Stomach smooth muscle (tissue), 2 donors: ENCODE data around the gene ITGAX.

ENCODE experiments used
- H3K27ac ChIP-seq: one replicate; pipeline ENCODE4 v1.7.0; 2013; ENCODE audit warnings: mild to moderate bottlenecking, low read length, inconsistent platforms
- H3K27me3 ChIP-seq, 2 donors: one replicate each; pipeline ENCODE4 v1.7.0; 2013; ENCODE audit warnings: low read length in 2 of 2; ENCODE audit not compliant: insufficient read depth in 2 of 2, control insufficient read depth in 1 of 2
- H3K36me3 ChIP-seq, 2 donors: one replicate each; pipeline ENCODE4 v1.7.0; 2013; ENCODE audit warnings: low read length in 2 of 2; ENCODE audit not compliant: control insufficient read depth in 2 of 2, insufficient read depth in 2 of 2
- H3K4me1 ChIP-seq: one replicate; pipeline ENCODE4 v1.7.0; 2013; ENCODE audit warnings: low read length; ENCODE audit not compliant: control insufficient read depth, insufficient read depth
- H3K4me3 ChIP-seq, 2 donors: one replicate each; pipeline ENCODE4 v1.7.0; 2013; ENCODE audit warnings: low read length in 2 of 2
- H3K9ac ChIP-seq, 2 donors: one replicate each; pipeline ENCODE4 v1.7.0; 2013; ENCODE audit warnings: low read length in 2 of 2, mild to moderate bottlenecking in 1 of 2
- H3K9me3 ChIP-seq, 2 donors: one replicate each; pipeline ENCODE4 v1.7.0; 2013; ENCODE audit warnings: low read length in 2 of 2; ENCODE audit not compliant: control insufficient read depth in 2 of 2
- donor health status: healthy.
- donor health status: Pancreatic carcinoma.

Gene ITGAX

DNA sequence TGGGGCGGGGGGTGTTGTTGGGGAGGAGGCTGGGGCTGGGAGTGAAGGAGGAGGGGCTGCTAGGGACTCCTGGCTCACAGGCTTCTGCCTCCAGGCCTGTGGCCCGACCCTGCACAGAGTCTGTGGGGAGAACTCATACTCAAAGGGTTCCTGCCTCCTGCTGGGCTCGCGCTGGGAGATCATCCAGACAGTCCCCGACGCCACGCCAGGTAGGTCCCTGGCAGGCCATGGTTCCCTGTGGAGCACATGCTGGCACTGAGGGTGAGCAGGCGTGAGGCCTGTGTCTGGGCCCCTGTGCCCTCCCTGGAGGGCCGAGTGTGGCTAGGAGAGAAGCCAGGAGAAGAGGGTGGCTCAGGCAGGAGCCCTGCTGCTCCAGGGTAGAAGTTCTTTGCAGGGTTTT is 42.7 kb downstream of the ITGAX start:
- Histone ChIP-seq H3K27me3 (peaks cover 2% of the 10 kb centered on the region in 2 donors), H3K4me1 (no peaks in the 10 kb centered on the region), H3K9me3 (peaks cover 0 to 12% of the 10 kb centered on the region in 2 donors), H3K9ac (no peak overlapping the region), H3K4me3 (no peak overlapping the region), H3K27ac (no peak overlapping the region), H3K36me3 (no peaks in the 10 kb centered on the region)

DNA sequence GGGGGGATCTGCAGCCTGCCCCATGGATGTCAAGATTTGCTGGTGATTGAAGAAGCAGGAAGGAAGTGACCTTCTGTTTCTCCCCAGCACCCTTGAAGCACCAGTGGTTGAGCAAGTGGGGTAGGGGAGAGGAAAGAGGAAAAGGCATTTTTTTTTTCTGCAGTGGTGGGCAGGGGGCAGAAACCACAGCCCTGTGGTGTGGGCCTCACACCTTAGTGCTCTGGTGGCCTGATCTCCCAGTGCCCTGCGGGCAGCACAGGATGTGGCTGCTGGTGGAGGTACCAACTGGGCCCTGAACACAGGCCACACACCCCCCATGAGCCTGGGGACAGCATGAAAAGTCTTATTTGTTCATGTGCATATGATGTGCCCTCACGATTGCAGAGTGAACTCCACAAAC is 45.2 kb downstream of the ITGAX start:
- no peak overlapping the region for H3K4me3 ChIP-seq
- peaks cover 0 to 12% of the 10 kb centered on the region in 2 donors for H3K9me3 ChIP-seq
- no peak overlapping the region for H3K27ac ChIP-seq
- H3K27me3 ChIP-seq = no peaks in the 10 kb centered on the region
- no peaks in the 10 kb centered on the region for H3K36me3 ChIP-seq
- H3K4me1 ChIP-seq = no peaks in the 10 kb centered on the region
- H3K9ac ChIP-seq = no peak overlapping the region

DNA sequence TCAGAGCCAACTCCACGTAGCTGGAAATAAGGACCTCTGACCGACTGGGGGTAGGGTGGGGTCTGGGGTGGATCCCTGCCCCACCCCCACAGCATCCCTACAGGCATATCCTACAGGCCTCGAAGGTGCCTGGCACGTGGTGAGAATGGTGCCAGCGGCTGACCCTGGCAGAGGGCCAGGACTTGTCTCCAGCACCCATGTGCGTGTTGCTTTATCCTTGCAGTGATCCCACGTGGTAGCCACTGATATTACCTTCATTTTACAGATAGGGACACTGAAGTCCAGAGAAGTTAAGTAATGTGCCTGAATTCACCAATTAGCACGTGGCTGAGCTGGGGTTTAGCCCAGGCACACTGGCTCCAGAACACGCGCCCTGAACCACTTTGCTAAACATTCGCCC is 46.5 kb downstream of the ITGAX start:
- no peak overlapping the region for H3K4me3 ChIP-seq
- no peaks in the 10 kb centered on the region for H3K27me3 ChIP-seq
- H3K36me3 ChIP-seq = no peaks in the 10 kb centered on the region
- H3K27ac ChIP-seq = no peak overlapping the region
- peaks cover 0 to 12% of the 10 kb centered on the region in 2 donors for H3K9me3 ChIP-seq
- no peaks in the 10 kb centered on the region for H3K4me1 ChIP-seq
- no peak overlapping the region for H3K9ac ChIP-seq

DNA sequence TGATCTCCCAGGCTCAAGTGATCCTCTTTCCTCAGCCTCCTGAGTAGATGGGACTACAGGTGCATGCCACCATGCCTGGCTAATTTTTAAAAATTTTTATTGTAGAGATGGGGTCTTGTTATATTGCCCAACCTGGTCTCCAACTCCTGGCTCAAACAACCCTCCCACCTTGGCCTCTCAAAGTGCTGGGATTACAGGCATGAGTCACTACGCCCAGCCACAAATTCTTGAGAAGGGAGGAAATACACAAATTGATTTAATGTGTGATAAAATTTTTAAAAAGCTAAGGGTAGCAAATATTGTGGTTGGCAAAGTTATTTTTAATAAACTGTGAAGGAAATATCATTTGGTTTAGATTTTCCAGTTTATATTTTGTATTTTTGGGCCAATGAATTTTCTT is 47.7 kb downstream of the ITGAX start:
- H3K27me3 ChIP-seq = no peaks in the 10 kb centered on the region
- peaks cover 0 to 12% of the 10 kb centered on the region in 2 donors for H3K9me3 ChIP-seq
- no peaks in the 10 kb centered on the region for H3K4me1 ChIP-seq
- H3K27ac ChIP-seq = no peak overlapping the region
- no peak overlapping the region for H3K4me3 ChIP-seq
- no peak overlapping the region for H3K9ac ChIP-seq
- no peaks in the 10 kb centered on the region for H3K36me3 ChIP-seq

DNA sequence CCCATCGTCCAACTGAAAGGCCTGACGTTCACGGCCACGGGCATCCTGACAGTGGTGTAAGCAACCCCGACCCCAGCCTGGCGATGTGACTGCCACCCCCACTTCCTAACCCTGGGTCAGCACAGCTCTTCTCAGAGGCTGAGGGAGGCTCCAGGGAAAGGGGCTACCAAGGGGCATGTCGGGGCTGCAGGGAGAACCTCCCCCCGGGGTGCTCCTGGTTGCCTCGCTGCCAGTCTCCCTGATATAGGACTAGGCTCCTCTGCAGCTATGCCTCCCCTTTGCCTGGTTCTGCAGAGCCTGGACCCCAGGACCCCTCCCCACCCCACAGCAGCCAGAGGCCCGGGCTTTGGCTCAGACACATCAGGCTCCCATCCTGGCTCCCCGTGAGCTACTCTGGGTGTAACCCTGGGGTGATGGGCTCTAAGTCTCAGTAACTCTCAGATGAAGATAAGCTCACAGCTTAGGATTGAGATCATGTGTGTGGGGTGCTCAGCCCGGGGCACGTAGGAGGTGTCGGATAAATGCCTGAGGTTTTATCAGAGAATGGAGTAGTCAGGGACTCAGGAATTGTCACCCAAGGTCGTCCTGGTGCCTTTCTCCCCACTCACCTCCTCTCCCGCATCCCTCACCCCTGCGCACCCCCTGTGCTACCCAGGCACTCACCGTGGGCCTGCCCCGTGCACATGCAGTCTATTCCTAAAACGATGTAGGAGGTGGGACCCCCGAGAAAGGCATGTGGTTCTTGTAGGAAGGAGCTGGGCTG is 48.8 kb downstream of the ITGAX start:
- Histone ChIP-seq H3K27me3 (peaks cover 0 to 3% of the 10 kb centered on the region in 2 donors), H3K9me3 (peaks cover 0 to 12% of the 10 kb centered on the region in 2 donors), H3K9ac (no peak overlapping the region), H3K4me3 (no peak overlapping the region), H3K27ac (no peak overlapping the region), H3K4me1 (no peaks in the 10 kb centered on the region), H3K36me3 (no peaks in the 10 kb centered on the region)

DNA sequence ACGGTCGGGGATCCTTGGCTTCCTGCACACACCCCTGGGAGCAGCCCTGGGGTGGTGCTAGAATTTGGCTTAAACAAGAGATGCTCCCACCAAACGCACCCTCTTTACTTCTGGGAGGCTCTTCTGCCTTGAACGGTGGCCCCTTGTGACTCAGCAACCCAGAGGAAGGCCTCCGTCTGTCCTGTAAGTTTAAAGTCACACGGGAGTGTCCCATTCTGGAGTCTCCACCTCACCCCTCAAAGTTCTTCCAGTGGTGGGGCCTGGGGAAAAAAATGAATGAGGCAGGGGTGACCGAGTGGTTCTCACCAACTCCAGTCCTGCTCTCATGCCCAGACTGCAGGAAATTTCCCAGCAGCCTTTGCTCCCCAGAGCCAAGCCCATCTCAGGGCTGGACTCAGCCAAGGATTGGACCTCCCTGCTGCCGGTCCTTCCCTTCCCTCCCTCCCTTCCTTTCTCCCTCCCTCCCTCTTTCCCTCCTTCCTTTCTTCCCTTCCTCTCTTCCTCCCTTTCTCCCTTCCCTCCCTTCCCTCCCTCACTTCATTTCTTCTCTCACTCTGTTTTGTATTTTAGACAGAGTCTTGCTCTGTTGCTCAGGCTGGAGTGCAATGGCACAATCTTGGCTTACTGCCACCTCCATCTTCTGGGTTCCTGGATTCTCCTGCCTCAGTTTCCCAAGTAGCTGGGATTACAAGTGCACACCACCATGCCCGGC is 49.5 kb downstream of the ITGAX start:
- Histone ChIP-seq H3K9ac (no peak overlapping the region), H3K27me3 (peaks cover 0 to 5% of the 10 kb centered on the region in 2 donors), H3K4me1 (no peaks in the 10 kb centered on the region), H3K27ac (no peak overlapping the region), H3K4me3 (no peak overlapping the region), H3K36me3 (no peaks in the 10 kb centered on the region), H3K9me3 (peaks cover 0 to 8% of the 10 kb centered on the region in 2 donors)

DNA sequence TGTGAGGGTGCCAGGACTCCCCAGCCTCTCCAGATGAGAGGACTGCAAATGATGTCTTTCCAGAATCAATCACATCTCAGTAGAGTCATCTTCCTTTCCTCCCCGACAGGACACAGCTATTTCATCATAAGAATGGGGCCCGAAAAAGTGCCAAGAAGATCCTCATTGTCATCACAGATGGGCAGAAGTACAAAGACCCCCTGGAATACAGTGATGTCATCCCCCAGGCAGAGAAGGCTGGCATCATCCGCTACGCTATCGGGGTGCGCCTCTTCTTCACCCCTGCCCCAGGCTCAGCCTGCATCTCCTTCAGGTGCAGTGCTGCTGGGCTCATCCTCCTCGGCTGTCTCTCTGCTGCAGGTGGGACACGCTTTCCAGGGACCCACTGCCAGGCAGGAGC is 52.4 kb downstream of the ITGAX start:
- no peak overlapping the region for H3K27ac ChIP-seq
- no peaks in the 10 kb centered on the region for H3K9me3 ChIP-seq
- H3K9ac ChIP-seq = no peak overlapping the region
- peaks cover 0 to 5% of the 10 kb centered on the region in 2 donors for H3K27me3 ChIP-seq
- H3K4me3 ChIP-seq = no peak overlapping the region
- H3K36me3 ChIP-seq = no peaks in the 10 kb centered on the region
- peaks cover 2% of the 10 kb centered on the region for H3K4me1 ChIP-seq

DNA sequence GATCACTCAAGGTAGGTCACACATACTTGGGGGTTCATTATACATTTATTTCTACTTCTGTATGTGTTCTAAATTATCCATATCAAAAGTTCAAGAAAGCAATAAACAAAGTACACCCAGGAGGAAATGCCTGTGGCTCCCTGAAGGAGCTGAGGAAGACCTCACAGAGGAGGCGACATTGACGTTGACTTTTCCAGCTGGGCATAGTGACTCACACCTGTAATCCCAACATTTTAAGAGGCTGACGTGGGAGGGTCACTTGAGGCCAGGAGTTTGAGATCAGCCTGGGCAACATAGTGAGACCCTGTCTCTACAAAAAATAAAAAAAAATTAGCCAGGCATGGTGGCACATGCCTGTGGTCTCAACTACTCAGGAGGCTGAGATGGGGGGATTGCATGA is 54.5 kb downstream of the ITGAX start:
- Histone ChIP-seq H3K4me3 (no peak overlapping the region), H3K27me3 (peaks cover 0 to 6% of the 10 kb centered on the region in 2 donors), H3K27ac (no peak overlapping the region), H3K9me3 (no peaks in the 10 kb centered on the region), H3K36me3 (no peaks in the 10 kb centered on the region), H3K9ac (no peak overlapping the region), H3K4me1 (peaks cover 2% of the 10 kb centered on the region)

DNA sequence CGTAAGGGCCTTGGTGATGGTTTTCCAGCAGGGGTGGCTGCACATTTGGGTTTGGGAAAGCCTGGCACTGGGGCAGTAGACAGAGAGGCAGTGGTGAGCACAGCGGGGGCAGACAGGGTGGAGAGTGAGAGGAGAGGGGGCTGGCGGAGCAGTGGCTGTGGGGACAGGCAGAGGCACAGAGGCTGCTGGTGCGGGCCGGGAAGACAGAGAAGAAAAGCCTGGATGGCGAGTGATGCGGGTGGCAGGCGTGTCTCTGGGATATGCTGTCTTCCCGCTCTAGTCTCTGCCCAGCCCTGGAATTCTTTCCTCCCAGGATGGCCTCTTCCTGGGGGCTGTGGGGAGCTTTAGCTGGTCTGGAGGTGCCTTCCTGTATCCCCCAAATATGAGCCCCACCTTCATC is 55.1 kb downstream of the ITGAX start:
- H3K9me3 ChIP-seq = no peaks in the 10 kb centered on the region
- H3K36me3 ChIP-seq = no peaks in the 10 kb centered on the region
- H3K27ac ChIP-seq = no peak overlapping the region

DNA sequence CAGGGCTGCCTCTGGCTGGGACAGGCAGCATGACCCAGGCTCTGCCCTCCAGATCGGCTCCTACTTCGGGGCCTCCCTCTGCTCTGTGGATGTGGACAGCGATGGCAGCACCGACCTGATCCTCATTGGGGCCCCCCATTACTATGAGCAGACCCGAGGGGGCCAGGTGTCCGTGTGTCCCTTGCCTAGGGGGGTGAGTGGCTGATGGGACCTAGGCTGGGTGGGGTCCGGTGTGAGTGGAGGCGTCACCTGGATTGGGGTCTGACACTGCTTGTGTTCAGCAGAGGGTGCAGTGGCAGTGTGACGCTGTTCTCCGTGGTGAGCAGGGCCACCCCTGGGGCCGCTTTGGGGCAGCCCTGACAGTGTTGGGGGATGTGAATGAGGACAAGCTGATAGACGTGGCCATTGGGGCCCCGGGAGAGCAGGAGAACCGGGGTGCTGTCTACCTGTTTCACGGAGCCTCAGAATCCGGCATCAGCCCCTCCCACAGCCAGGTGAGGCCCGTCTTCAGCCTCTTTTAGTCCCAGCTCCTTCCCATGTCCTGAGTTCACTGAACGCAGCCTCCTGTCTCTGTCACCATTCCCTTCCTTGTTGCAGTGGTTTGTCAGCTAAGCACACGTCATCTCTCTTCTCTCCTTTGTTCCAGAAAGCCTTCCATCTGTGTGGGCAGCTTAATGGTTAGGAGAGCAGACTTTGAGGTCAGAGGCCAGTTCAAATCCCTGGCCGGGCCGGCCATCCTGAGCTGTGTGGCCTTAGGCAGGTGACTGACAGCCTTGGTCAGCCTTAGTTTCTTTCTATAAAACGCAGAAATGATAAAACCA is 56.3 kb downstream of the ITGAX start:
- Histone ChIP-seq H3K9me3 (no peaks in the 10 kb centered on the region), H3K27me3 (peaks cover 0 to 8% of the 10 kb centered on the region in 2 donors), H3K4me1 (peaks cover 2% of the 10 kb centered on the region)

More for the DNA sequence above, 55.1 kb downstream of the ITGAX start:
- no peak overlapping the region for H3K9ac ChIP-seq
- H3K4me1 ChIP-seq = peaks cover 2% of the 10 kb centered on the region
- H3K4me3 ChIP-seq = no peak overlapping the region
- peaks cover 0 to 6% of the 10 kb centered on the region in 2 donors for H3K27me3 ChIP-seq

More for the DNA sequence above, 56.3 kb downstream of the ITGAX start:
- Histone ChIP-seq H3K4me3 (no peak overlapping the region), H3K9ac (no peak overlapping the region), H3K36me3 (no peaks in the 10 kb centered on the region), H3K27ac (no peak overlapping the region)
